ENCODE measurements around the gene SNX8. TPM values are rescaled to one million over a fixed set of nuclear protein-coding genes. Genes with fewer than 3 reads are reported as not detected.

Gene SNX8
- total and polyA plus RNA-seq, 2 donors (not counting 3 experiments of a cell fraction or from before 2014, with no cell fraction given): 24.5 to 50.3 TPM

DNA sequence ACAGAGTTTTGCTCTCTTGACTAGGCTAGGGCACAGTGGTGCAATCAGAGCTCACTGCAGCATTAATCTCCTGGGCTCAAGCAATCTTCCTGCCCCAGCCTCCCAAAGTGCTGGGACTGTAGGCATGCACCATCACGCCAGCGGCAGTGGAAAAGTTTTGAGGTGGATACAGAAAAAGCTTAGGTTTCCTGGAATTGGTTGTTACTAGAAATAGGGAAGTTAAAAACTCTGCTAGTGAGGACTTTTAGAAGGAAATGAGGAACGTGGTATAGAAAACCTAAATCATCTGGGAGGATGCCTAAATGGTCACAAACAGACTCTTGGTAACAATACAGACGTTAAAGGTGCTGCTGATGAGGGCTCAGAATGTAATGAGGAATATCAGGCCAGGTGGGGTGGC, 10.9 kb upstream of the SNX8 start:
- ChIA-PET CTCF (interaction anchor here (1.0 to 1.3 kb wide), 4 partner anchors 13 to 77 kb away, joined by 3 to 6 read pairs (median 6); no protein-coding TSS in a partner anchor), POLR2A (no interaction called here)
- H3K4me3 ChIP-seq (replicated peaks in 1 of 3; ENCODE audit: insufficient read depth in 1 of 3, low read depth in 1 of 3, low read length in 3 of 3): no peak overlapping the region
- no peaks in the 10 kb centered on the region for H3K4me1 ChIP-seq (ENCODE audit: control insufficient read depth, extremely low read depth, insufficient read depth, low read length)
- no peaks in the 10 kb centered on the region for H3K79me2 ChIP-seq (ENCODE audit: control insufficient read depth, insufficient read depth, low read length)
- H3K9me1 ChIP-seq (replicated peaks; ENCODE audit: control insufficient read depth, extremely low read depth, insufficient read depth, low read length): no peaks in the 10 kb centered on the region
- no peak overlapping the region for H3K4me2 ChIP-seq (ENCODE audit: insufficient read depth, low read length)
- H3K27ac ChIP-seq (ENCODE audit: insufficient read depth, low read depth, low read length): no peak overlapping the region
- BruUV-seq (replicated peaks): no TSS peak
- DNase-seq (ENCODE audit: low read depth, low spot score) (no peak), FAIRE-seq (no peak)
- intact Hi-C loops (cut with micrococcal nuclease) (no loop called here), dilution Hi-C loops (cut with MboI; ENCODE audit: extremely low pct_ligation_motif_present, low sequenced_read_pairs) (no loop called here)
- H3K36me3 ChIP-seq (ENCODE audit: control insufficient read depth in 2 of 2, extremely low read depth in 1 of 2, insufficient read depth in 2 of 2, low read length in 2 of 2): no peaks in the 10 kb centered on the region
- no peaks in the 10 kb centered on the region for H3K9me3 ChIP-seq (replicated peaks; ENCODE audit: control insufficient read depth, insufficient read depth, low read length)
- no peaks in the 10 kb centered on the region for H3K27me3 ChIP-seq (ENCODE audit: control insufficient read depth in 2 of 2, insufficient read depth in 2 of 2, low read length in 2 of 2)
- no peak for TF ChIP-seq EZH2 (IDR thresholded peaks at IDR 0.05; ENCODE audit: borderline replicate concordance, low read depth, low read length, severe bottlenecking)
- H3K9ac ChIP-seq (replicated peaks; ENCODE audit: extremely low read depth, insufficient read depth, low read length): no peak overlapping the region
- no peaks in the 10 kb centered on the region for H4K20me1 ChIP-seq (replicated peaks; ENCODE audit: control insufficient read depth, extremely low read depth, insufficient read depth, low read length)
- no peak overlapping the region for H2AFZ ChIP-seq (ENCODE audit: low read depth, low read length)

DNA sequence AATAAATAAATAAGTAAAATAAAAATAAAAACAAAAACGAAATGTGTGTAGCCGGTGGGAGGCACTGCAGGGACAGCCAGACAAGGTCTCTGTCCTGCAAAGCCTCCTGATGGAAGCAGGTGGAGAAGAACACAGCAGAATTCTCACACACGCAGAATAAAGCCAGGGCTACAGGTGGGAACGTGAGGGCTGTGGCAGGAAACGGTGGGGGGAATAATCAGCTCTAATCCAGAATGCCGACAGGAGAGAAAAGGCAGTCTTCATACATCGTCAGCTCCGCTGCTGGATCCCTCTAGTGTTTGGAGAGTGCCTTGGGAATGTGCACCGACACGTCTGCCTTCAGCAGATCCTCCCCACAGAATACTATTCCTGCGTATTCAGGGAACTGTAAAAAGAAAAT, 6.8 kb upstream of the SNX8 start:
- Histone ChIP-seq H3K36me3 (ENCODE audit: control insufficient read depth in 2 of 2, extremely low read depth in 1 of 2, insufficient read depth in 2 of 2, low read length in 2 of 2) (no peaks in the 10 kb centered on the region), H3K9me1 (replicated peaks; ENCODE audit: control insufficient read depth, extremely low read depth, insufficient read depth, low read length) (no peaks in the 10 kb centered on the region), H3K4me2 (ENCODE audit: insufficient read depth, low read length) (no peak overlapping the region), H3K79me2 (ENCODE audit: control insufficient read depth, insufficient read depth, low read length) (no peaks in the 10 kb centered on the region), H3K27me3 (ENCODE audit: control insufficient read depth in 2 of 2, insufficient read depth in 2 of 2, low read length in 2 of 2) (no peaks in the 10 kb centered on the region), H3K9me3 (replicated peaks; ENCODE audit: control insufficient read depth, insufficient read depth, low read length) (no peaks in the 10 kb centered on the region), H3K9ac (replicated peaks; ENCODE audit: extremely low read depth, insufficient read depth, low read length) (no peak overlapping the region), H2AFZ (ENCODE audit: low read depth, low read length) (no peak overlapping the region), H4K20me1 (replicated peaks; ENCODE audit: control insufficient read depth, extremely low read depth, insufficient read depth, low read length) (no peaks in the 10 kb centered on the region), H3K27ac (ENCODE audit: insufficient read depth, low read depth, low read length) (no peak overlapping the region), H3K4me1 (ENCODE audit: control insufficient read depth, extremely low read depth, insufficient read depth, low read length) (peaks cover 3% of the 10 kb centered on the region), H3K4me3 (replicated peaks in 1 of 3; ENCODE audit: insufficient read depth in 1 of 3, low read depth in 1 of 3, low read length in 3 of 3) (no peak overlapping the region)
- no TSS peak for BruUV-seq (replicated peaks)
- TF ChIP-seq EZH2 (IDR thresholded peaks at IDR 0.05; ENCODE audit: borderline replicate concordance, low read depth, low read length, severe bottlenecking): no peak
- TF ChIP-seq JUN (IDR thresholded peaks at IDR 0.05; ENCODE audit: borderline replicate concordance, insufficient read depth, insufficient read length, low read depth): no peak
- TF ChIP-seq MYC (IDR thresholded peaks at IDR 0.05; ENCODE audit: low read depth, low read length): no peak
- TF ChIP-seq MAX (IDR thresholded peaks at IDR 0.05; ENCODE audit: insufficient read depth, insufficient read length): no peak
- dilution Hi-C loops (cut with MboI; ENCODE audit: extremely low pct_ligation_motif_present, low sequenced_read_pairs): no loop called here
- POLR2A ChIA-PET: interaction anchor here (0.6 kb wide), 1 partner anchor 16 kb away, joined by 3 read pairs; no protein-coding TSS in a partner anchor
- FAIRE-seq (no peak), DNase-seq (ENCODE audit: low read depth, low spot score) (no peak)
- intact Hi-C loops (cut with micrococcal nuclease): no loop called here
- CTCF ChIA-PET: interaction anchor here (1.5 kb wide), 1 partner anchor 27 kb away, joined by 4 read pairs; no protein-coding TSS in a partner anchor

All from endothelial cell of umbilical vein (primary cell).